Ascending aorta (tissue), 2 donors: Measurements from ENCODE around the gene MKNK2. TPM values are rescaled to one million over a fixed set of nuclear protein-coding genes. Genes with fewer than 3 reads are reported as not detected.
"Not testable (repeated sequence)": the region's sequence is repeated elsewhere in the genome, so short reads cannot be mapped to it uniquely, and the experiment has no call there.

Experiments used
- DNase-seq, 2 donors: peaks; one replicate each; pipeline ENCODE4 v3.0.0-alpha.2; 2019; ENCODE audit warnings: low spot score in 2 of 2
- H3K27ac ChIP-seq, 2 donors: fragments of 200-600 bp; sonication (generic); one replicate each; pipeline ENCODE4 v1.5.1; 2016 to 2017; ENCODE audit warnings: mild to moderate bottlenecking in 1 of 2
- H3K27me3 ChIP-seq: fragments of 200-600 bp; sonication (generic); one replicate; pipeline ENCODE4 v1.5.1; 2017
- H3K36me3 ChIP-seq, 2 donors: fragments of 200-600 bp; sonication (generic); one replicate each; pipeline ENCODE4 v1.5.1; 2016
- H3K4me1 ChIP-seq, 2 donors: fragments of 200-600 bp; sonication (generic); one replicate each; pipeline ENCODE4 v1.5.1; 2016 to 2017; ENCODE audit warnings: mild to moderate bottlenecking in 1 of 2
- H3K4me3 ChIP-seq, 2 donors: fragments of 200-600 bp; sonication (generic); one replicate each; pipeline ENCODE4 v1.5.1; 2016 to 2017; ENCODE audit warnings: mild to moderate bottlenecking in 1 of 2
- H3K9me3 ChIP-seq, 2 donors: fragments of 200-600 bp; sonication (generic); one replicate each; pipeline ENCODE4 v1.5.1; 2016
- intact Hi-C: fragments of 100-400 bp; cut with DNase I; formaldehyde crosslinking; loops from one replicate; pipeline ENCODE4 v1.15.1; 2023
- total RNA-seq: library from RNA; depleted of rRNA; stranded (reverse); fragments of >200 nt; gene quantifications from one replicate; pipeline ENCODE4 v1.1.0, GENCODE V29; 2016
- TF ChIP-seq, protein P1 (sequence below), 3 experiments: fragments of 200-600 bp in 2 of 3; fragments of 450-650 bp in 1 of 3; sonication (generic) in 2 of 3; IDR thresholded peaks; one replicate each; pipeline ENCODE4 v1.5.1; 2016 to 2019; ENCODE audit warnings: antibody characterized with exemption in 3 of 3, mild to moderate bottlenecking in 1 of 3, moderate library complexity in 1 of 3

MKNK2 gene
- total RNA-seq, 1 donor from 2014 or later: 228 TPM

DNA sequence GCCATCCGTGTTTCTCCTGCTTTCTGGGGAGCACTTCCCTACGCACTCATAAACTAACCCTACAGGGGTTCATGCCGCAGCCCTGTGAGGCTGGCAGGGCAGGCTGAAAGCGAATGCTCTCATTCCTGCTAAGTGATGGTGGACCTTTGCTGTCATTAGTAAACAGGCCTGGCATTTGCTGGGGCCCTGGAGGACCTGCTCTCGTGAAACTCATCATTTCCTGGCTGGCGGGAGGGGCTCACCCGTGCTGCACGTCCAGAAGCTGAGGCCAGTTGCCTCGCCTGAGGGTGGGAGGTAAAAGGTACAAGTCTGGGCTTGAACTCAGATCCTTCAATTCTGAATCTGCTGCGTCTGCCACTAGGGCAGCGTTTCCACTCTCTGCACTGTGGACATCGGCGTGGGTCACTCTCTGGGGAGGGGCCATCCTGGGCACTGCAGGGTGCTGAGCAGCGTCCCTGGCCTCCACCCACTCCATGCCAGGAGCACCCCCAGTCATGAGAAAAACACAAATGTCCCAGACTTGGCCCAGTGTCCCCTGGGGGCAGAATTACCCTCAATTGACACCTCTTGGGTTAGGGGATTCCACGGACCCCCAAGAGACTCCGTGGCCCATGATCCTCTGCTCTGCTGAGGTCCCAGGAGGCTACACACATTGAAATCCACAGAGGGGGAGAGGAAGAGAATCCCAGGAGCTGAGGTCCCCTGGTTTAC is 38.1 kb upstream of the MKNK2 start:
- no peak for DNase-seq
- H3K27me3 ChIP-seq: no peaks in the 10 kb centered on the region
- no peaks in the 10 kb centered on the region for H3K9me3 ChIP-seq
- intact Hi-C loops: no loop called here
- H3K4me3 ChIP-seq: no peak overlapping the region
- H3K4me1 ChIP-seq: peaks cover 7 to 22% of the 10 kb centered on the region in 2 donors
- peaks cover 4% of the 10 kb centered on the region in 2 donors for H3K36me3 ChIP-seq
- TF ChIP-seq, protein P1, sequence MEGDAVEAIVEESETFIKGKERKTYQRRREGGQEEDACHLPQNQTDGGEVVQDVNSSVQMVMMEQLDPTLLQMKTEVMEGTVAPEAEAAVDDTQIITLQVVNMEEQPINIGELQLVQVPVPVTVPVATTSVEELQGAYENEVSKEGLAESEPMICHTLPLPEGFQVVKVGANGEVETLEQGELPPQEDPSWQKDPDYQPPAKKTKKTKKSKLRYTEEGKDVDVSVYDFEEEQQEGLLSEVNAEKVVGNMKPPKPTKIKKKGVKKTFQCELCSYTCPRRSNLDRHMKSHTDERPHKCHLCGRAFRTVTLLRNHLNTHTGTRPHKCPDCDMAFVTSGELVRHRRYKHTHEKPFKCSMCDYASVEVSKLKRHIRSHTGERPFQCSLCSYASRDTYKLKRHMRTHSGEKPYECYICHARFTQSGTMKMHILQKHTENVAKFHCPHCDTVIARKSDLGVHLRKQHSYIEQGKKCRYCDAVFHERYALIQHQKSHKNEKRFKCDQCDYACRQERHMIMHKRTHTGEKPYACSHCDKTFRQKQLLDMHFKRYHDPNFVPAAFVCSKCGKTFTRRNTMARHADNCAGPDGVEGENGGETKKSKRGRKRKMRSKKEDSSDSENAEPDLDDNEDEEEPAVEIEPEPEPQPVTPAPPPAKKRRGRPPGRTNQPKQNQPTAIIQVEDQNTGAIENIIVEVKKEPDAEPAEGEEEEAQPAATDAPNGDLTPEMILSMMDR (IDR thresholded peaks at IDR 0.05): no peak
- peak overlapping the region; percentile 48 to 67 for H3K27ac ChIP-seq

DNA sequence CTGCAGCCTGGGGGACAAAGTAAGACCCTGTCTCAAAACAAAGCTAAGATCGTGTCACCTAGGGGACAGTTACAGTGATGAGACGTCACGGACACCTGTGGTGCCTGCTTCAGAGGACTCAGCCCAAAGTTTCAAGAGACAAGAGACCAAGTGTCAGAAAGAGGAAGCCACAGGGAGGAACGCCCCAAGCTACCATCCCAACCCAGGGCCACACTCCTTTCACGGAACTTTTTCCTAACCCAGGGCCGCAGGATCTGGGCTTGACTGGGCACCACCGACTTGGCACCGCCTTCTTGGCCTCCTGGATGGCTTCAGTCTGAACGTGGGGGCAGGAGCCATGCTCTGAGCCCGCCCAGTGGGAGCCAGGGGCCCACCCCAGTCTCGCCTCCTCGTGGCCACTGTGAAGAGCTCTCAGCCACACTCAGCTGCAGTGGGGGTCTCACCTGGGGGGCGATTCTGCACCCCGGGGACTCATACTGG is 36.6 kb upstream of the MKNK2 start:
- DNase-seq: no peak
- H3K9me3 ChIP-seq: no peaks in the 10 kb centered on the region
- H3K36me3 ChIP-seq: peaks cover 15 to 17% of the 10 kb centered on the region in 2 donors
- TF ChIP-seq, protein P1 (IDR thresholded peaks at IDR 0.05): no peak
- intact Hi-C loops: no loop called here
- H3K4me1 ChIP-seq: peaks cover 7 to 22% of the 10 kb centered on the region in 2 donors
- no peak overlapping the region for H3K4me3 ChIP-seq
- H3K27me3 ChIP-seq: no peaks in the 10 kb centered on the region
- no peak overlapping the region for H3K27ac ChIP-seq

DNA sequence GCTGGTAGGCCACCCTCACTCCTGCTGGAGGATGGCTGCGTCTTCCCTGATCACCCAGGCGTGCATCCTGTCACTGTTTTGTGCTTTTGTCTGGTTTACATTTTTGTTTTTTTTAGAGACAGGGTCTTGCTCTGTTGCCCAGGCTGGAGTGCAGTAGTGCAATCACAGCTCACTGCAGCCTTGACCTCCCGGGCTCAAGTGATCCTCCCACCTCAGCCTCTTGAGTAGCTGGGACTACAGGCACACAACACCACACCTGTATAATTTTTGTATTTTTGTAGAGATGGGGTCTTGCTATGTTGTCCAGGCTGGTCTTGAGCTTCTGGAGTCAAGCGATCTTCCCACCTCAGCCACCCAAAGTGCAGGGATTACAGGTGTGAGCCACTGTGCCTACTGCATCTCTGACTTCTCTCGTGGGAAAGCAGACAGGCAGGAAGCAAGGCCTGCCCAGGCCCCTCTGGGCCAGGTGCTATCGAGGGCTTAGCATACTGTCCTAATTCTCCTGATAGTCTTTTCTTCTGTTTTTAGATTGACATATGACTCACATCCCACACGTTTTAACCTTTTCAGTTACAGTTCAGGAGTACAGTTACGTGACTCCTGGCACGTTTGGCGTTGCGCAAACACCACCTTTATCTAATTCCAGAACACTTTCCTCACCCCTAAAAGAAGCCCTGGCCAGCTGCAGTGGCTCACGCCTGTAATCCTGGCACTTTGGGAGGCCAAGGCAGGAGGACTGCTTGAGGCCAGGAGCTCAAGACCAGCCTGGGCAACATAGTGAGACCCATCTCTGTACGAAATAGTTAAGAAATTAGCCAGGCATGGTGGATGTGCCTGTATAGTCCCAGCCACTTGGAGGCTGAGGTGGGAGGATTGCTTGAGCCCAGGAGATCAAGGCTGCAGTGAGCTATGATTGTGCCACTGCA is 35.9 kb upstream of the MKNK2 start:
- DNase-seq, H3K9me3 ChIP-seq, intact Hi-C loops, H3K4me3 ChIP-seq, H3K27ac ChIP-seq, H3K27me3 ChIP-seq: not testable (repeated sequence)
- Histone ChIP-seq H3K36me3 (peaks cover 15 to 17% of the 10 kb centered on the region in 2 donors), H3K4me1 (peaks cover 4 to 22% of the 10 kb centered on the region in 2 donors)

DNA sequence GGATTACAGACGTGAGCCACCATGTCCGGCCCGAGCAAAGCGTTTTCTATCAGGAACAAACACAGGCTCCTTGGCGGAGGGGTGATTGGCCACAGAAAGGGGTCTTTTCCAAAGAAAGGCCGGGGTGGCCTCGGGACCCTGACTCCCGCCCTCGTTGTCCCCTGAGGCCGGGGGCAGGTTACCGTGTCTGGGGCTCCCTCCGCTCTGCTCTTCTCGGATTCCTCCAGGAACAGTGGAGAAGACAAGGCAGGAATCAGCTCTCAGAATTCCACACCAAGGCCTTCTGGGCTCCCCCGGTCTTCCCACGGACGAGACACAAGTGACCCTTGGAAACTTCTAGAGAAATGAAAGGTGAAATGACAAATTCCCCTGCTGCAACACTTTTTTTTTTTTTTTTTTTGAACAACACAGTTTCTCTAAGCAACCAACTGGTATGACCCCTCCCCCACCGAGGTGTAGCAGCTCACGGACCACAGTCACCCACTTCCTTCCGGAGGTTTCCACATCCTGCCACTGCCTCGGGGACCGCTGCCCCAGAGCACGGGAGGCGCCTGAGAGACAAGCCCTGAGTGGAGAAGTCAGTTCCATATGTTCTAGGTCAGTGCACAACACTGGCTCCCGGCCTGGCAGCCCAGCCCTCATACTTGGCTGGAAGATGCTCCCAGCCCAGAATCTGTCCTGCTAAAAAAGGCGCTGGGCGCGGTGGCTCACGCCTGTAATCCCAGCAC is 34.1 kb upstream of the MKNK2 start:
- Histone ChIP-seq H3K36me3 (peaks cover 19 to 26% of the 10 kb centered on the region in 2 donors), H3K27me3 (no peaks in the 10 kb centered on the region), H3K9me3 (no peaks in the 10 kb centered on the region), H3K4me3 (no peak overlapping the region), H3K4me1 (peaks cover 0 to 5% of the 10 kb centered on the region in 2 donors), H3K27ac (peak overlapping the region; percentile 27 to 36)
- intact Hi-C loops: no loop called here
- peak; percentile 56 to 87 for DNase-seq
- TF ChIP-seq, protein P1 (IDR thresholded peaks at IDR 0.05): no peak

DNA sequence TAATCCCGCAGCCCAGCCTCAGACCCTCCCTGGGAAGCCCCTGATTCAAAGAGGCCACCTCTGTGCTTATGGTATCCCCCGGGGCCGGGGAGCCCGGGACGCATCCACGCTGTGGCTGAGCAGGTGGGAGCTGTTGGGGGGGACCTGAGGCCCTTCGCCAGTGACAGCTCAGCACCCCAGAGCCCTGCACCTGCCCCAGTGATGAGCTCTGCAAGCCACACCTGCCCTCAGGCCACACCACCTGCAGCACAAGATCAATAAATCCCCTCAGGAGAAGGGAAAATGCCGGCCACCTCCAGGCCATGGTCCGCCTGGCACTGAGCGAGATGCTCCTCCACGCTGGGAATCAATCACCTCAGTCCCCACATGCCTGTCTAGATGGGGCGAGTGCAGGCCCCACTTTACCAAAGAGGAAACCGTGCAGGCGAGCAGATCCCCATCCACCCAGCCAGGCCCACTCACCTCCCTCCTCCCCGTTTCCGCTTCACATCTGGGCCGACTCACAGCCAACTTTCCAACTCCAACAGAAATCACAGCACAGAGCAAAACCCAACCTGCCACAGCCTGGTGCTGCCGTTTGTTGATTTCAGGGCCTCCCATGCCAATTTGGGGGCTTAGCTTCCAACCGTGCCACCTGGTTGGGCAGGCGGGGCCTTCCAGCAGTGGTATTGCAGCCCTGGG is 32.3 kb upstream of the MKNK2 start:
- Histone ChIP-seq H3K4me3 (peak overlapping the region in 1 of 2 donors; percentile 33), H3K9me3 (no peaks in the 10 kb centered on the region), H3K36me3 (peaks cover 35 to 44% of the 10 kb centered on the region in 2 donors), H3K27ac (peak overlapping the region; percentile 38 to 46), H3K4me1 (no peaks in the 10 kb centered on the region), H3K27me3 (no peaks in the 10 kb centered on the region)
- TF ChIP-seq, protein P1 (IDR thresholded peaks at IDR 0.05): no peak
- intact Hi-C loops: no loop called here
- DNase-seq: no peak
